ENCODE results near the gene PTGIS.
"Not testable (repeated sequence)": the region's sequence is repeated elsewhere in the genome, so short reads cannot be mapped to it uniquely, and the experiment has no call there.

The PTGIS gene

DNA sequence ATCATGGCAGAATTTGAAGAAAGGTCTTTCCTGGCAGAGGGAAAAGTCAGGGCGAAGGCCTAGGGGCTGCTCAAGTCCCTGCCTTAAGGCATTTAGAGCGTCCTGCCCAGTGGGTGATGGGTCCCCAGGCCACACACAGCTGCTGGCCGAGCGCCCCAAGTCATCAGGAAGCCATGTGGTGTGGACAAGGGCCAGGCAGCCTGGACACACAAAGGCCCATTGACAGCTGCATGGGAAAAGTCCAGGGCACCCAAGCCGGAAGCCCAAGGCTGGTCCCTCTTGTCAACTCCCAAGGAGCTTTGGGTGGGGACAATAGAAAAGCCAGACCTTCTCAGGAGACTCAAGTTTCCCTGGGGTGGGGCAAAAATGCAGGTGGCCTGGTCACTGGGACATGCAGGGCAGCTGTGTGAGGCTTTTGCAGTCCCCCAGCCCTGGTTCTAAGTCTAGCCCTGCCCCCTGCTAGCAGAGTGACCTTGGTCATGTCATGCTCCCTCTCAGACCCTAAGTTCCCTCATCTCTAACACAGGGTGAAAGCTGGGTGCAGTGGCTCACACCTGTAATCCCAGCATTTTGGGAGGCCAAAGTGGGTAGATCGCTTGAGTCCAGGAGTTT lies 44.3 kb upstream of the PTGIS start:
- no peak overlapping the region for H3K27ac ChIP-seq
- DNase-seq (ENCODE audit: low spot score) = no peak
- ChIA-PET CTCF (interaction anchor here (0.6 to 9.4 kb wide), 20 partner anchors 8 to 479 kb away, joined by 3 to 130 read pairs (median 4); partner anchors contain the start of gene SLC9A8), POLR2A (ENCODE audit: low non-redundant PET) (no interaction called here)
- TF ChIP-seq, protein P1, sequence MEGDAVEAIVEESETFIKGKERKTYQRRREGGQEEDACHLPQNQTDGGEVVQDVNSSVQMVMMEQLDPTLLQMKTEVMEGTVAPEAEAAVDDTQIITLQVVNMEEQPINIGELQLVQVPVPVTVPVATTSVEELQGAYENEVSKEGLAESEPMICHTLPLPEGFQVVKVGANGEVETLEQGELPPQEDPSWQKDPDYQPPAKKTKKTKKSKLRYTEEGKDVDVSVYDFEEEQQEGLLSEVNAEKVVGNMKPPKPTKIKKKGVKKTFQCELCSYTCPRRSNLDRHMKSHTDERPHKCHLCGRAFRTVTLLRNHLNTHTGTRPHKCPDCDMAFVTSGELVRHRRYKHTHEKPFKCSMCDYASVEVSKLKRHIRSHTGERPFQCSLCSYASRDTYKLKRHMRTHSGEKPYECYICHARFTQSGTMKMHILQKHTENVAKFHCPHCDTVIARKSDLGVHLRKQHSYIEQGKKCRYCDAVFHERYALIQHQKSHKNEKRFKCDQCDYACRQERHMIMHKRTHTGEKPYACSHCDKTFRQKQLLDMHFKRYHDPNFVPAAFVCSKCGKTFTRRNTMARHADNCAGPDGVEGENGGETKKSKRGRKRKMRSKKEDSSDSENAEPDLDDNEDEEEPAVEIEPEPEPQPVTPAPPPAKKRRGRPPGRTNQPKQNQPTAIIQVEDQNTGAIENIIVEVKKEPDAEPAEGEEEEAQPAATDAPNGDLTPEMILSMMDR (conservative IDR thresholded peaks at IDR 0.05; ENCODE audit: low read depth) = no peak

DNA sequence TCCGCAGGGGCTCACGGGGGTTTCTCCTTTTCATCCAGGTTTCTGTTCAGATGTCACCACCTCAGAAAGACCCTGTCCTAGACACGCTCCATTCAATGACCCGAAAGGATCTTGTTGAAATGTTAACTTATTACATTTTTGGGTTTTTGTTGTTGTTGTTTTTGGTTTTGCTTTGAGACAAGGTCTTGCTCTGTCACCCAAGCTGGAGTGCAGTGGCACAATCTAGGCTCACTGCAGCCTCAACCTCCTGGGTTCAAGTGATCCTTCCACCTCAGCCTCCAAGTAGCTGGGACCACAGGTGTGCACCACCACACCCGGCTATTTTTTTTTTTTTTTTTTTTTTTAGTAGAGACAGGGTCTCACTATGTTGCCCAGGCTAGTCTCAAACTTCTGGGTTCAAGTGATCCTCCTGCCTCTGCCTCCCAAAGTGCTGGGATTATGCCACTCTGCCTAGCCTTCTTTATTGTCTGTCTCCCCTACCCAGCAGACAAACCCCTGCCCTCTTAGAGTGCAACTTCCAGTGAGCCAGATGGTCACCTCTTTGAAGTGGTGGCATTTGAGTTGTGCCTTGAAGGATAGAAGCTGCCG lies 43.7 kb upstream of the PTGIS start:
- CTCF ChIA-PET = interaction anchor here (0.6 to 9.4 kb wide), 19 partner anchors 8 to 480 kb away, joined by 3 to 130 read pairs (median 4); no protein-coding TSS in a partner anchor
- H3K27ac ChIP-seq; POLR2A ChIA-PET (ENCODE audit: low non-redundant PET); DNase-seq (ENCODE audit: low spot score): not testable (repeated sequence)
- TF ChIP-seq, protein P1 (conservative IDR thresholded peaks at IDR 0.05; ENCODE audit: low read depth) = peak; percentile 73; the same call in 1 of the 2 replicates

DNA sequence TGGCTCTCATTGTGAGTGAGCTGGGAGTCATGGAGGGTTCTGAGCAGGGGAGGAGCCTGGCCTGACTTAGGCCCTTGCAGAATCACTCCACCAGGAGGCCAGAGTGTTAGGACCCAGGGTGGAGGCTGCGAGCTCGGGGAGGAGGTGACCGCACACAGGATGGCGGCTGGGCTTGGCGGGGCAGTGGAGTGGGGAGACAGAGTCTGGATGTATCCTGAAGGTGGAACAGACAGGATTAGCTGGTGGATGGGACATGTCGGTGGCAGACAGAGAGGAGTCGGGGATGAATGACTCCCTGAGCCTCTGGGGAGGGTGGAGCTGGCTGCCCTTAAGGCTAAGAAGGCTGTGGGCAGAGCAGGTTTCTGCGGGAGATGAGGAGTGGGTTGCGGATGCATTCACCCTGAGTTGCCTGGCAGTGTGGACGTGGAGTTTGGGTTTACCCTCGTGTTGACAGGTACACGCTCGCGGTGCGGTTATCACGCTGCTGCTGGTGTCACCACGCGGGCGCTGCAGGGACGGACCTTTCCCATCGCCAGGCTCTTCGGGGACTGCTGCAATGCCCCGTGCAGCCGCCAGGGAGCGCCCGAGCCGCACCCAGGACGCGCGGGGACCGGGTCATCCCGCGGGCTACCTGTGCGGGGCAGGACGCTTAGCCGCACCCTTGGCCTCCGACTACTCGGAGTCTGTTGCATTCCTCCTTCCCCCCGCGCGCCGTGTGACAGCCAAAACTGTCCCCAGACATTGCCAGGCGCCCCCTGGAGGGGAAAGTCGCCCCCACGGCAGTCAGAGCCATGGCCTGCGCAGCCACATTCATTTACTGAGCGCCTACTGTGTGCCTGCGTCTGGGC lies 43.0 kb upstream of the PTGIS start:
- POLR2A ChIA-PET (ENCODE audit: low non-redundant PET) = no interaction called here
- TF ChIP-seq, protein P1 (conservative IDR thresholded peaks at IDR 0.05; ENCODE audit: low read depth) = peak; percentile 100
- H3K27ac ChIP-seq = no peak overlapping the region
- CTCF ChIA-PET = interaction anchor here (0.6 to 9.4 kb wide), 36 partner anchors 13 to 554 kb away, joined by 3 to 130 read pairs (median 4); no protein-coding TSS in a partner anchor
- peak; percentile 93 for DNase-seq (ENCODE audit: low spot score)

DNA sequence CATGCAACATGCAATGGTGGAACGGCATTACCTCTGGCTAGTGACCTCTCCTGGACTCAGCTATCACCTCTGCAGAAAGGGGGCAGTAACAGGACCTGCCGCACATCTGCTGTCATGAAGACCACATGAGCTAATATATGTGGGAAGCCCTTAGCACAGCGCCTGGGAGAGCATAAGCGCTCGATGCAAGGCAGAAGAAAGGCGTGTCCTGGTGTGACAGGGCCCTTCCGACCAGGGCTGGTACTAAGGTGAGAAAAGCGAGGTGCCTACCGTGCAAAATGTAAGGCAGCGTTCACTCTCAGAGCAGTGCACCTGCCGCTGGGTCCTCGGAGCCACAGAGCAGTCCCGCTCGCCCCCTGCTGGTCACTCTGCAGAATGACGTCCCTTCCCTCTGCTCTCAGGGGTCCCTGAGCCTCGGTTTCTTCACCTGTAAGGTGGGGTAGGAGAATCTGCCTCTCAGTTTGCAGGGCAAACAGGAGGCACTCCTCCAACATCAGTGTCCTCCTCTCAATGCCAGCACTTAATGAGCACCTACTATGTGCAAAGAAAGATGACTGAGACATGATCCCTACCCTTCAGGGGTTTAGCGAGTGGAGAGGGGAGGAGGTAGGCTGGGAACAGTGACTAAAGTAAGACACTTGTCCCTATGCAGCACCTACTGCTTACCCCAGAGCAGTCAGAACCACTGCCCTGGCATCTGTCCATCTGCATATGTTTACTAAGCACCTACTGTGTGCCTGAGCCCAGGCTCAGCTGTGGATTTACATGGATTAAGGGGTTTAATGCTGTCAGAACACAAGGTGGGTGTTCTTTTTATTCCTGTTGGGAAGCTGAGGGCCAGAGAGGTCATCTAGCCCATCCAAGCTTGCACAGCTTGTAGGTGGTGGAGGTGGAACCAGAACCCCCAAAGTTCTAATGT lies 41.1 kb upstream of the PTGIS start:
- H3K27ac ChIP-seq = no peak overlapping the region
- DNase-seq (ENCODE audit: low spot score) = peak; percentile 84
- TF ChIP-seq, protein P1 (conservative IDR thresholded peaks at IDR 0.05; ENCODE audit: low read depth) = peak; percentile 98
- ChIA-PET CTCF (interaction anchor here (0.5 to 9.4 kb wide), 33 partner anchors 11 to 318 kb away, joined by 3 to 130 read pairs (median 4); no protein-coding TSS in a partner anchor), POLR2A (ENCODE audit: low non-redundant PET) (no interaction called here)

DNA sequence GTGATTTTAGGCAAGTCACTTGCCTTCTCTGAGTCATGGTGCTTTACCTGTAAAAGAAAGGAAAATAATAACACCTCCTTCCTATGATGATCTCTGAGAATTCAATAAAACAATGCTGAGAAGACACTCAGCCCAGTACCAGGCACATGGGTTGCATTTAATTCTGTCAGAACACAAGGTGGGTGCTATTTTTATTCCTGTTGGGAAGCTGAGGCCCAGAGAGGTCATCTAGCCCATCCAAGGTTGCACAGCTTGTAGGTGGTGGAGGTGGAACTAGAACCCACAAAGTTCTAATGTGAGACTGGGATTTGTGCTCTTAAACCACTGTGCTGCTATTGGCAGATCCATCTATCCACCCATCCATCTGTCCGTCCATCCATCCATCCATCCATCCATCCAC lies 39.6 kb upstream of the PTGIS start:
- no peak for DNase-seq (ENCODE audit: low spot score)
- TF ChIP-seq, protein P1 (conservative IDR thresholded peaks at IDR 0.05; ENCODE audit: low read depth) = no peak
- no peak overlapping the region for H3K27ac ChIP-seq
- CTCF ChIA-PET = interaction anchor here (0.6 to 9.4 kb wide), 5 partner anchors 66 to 1231 kb away, joined by 3 to 130 read pairs (median 5); no protein-coding TSS in a partner anchor
- POLR2A ChIA-PET (ENCODE audit: low non-redundant PET) = no interaction called here
